Suprapubic skin (tissue), 4 donors: ENCODE results near the gene EML4. TPM values are rescaled to one million over a fixed set of nuclear protein-coding genes. Genes with fewer than 3 reads are reported as not detected.

Experiments used
- DNase-seq, 2 donors: peaks; one replicate each; pipeline ENCODE4 v3.0.0-alpha.2; 2019; ENCODE audit warnings: low spot score in 2 of 2
- H3K27ac ChIP-seq: fragments of 200-600 bp; sonication (generic); one replicate; pipeline ENCODE4 v1.5.1; 2019
- H3K27me3 ChIP-seq: fragments of 200-600 bp; sonication (generic); one replicate; pipeline ENCODE4 v1.5.1; 2019
- H3K36me3 ChIP-seq: fragments of 200-600 bp; sonication (generic); one replicate; pipeline ENCODE4 v1.5.1; 2019
- H3K4me1 ChIP-seq: fragments of 200-600 bp; sonication (generic); one replicate; pipeline ENCODE4 v1.5.1; 2019
- H3K4me3 ChIP-seq: fragments of 200-600 bp; sonication (generic); one replicate; pipeline ENCODE4 v1.5.1; 2019; ENCODE audit warnings: mild to moderate bottlenecking
- H3K9me3 ChIP-seq: fragments of 200-600 bp; sonication (generic); one replicate; pipeline ENCODE4 v1.5.1; 2019
- CTCF ChIP-seq, 2 donors: fragments of 200-600 bp in 1 of 2; fragments of 450-650 bp in 1 of 2; sonication (generic) in 1 of 2; IDR thresholded peaks; one replicate each; pipeline ENCODE4 v1.5.1; 2016 to 2019; ENCODE audit warnings: antibody characterized with exemption in 2 of 2, mild to moderate bottlenecking in 1 of 2, moderate library complexity in 1 of 2
- EP300 ChIP-seq: sonication (generic); formaldehyde crosslinking; IDR thresholded peaks from one replicate; pipeline ENCODE4 v1.6.1; 2017; ENCODE audit warnings: antibody characterized with exemption
- POLR2A ChIP-seq, 2 donors: fragments of 450-650 bp; IDR thresholded peaks; one replicate each; pipeline ENCODE4 v1.6.1; 2017; ENCODE audit warnings: antibody characterized with exemption in 2 of 2, mild to moderate bottlenecking in 2 of 2, moderate library complexity in 2 of 2
- POLR2AphosphoS5 ChIP-seq, 3 donors: sonication (generic); formaldehyde crosslinking; IDR thresholded peaks; one replicate each; pipeline ENCODE4 v1.6.1; 2017; ENCODE audit warnings: antibody characterized with exemption in 3 of 3
- WGBS: methylation state at CpG from one replicate; pipeline ENCODE4 v1.1.5; 2018; 5-methylcytosine and 5-hydroxymethylcytosine counted together
- total RNA-seq, 4 donors: library from RNA; depleted of rRNA; stranded (reverse); fragments of >200 nt; gene quantifications; one replicate each; pipeline ENCODE4 v1.1.0, GENCODE V29; 2016

Gene EML4
- total RNA-seq, 4 donors from 2014 or later = 38.9 to 67.1 (median 43.3) TPM

GRCh38 chr2:42186366-42186765 lies 17.2 kb downstream of the EML4 start:
- H3K9me3 ChIP-seq = no peaks in the 10 kb centered on the region
- H3K27me3 ChIP-seq = no peaks in the 10 kb centered on the region
- 69% methylated on average over 1 of the region's 1 CpG for WGBS
- no peak for DNase-seq
- TF ChIP-seq POLR2A (IDR thresholded peaks at IDR 0.05) (no peak), EP300 (no peak), CTCF (IDR thresholded peaks at IDR 0.05) (no peak), POLR2AphosphoS5 (IDR thresholded peaks at IDR 0.05) (no peak)
- no peak overlapping the region for H3K4me3 ChIP-seq
- no peak overlapping the region for H3K27ac ChIP-seq
- peaks cover 4% of the 10 kb centered on the region for H3K36me3 ChIP-seq
- H3K4me1 ChIP-seq = peaks cover 8% of the 10 kb centered on the region

GRCh38 chr2:42186945-42187632 lies 17.9 kb downstream of the EML4 start:
- no peaks in the 10 kb centered on the region for H3K36me3 ChIP-seq
- H3K27me3 ChIP-seq = no peaks in the 10 kb centered on the region
- 92% methylated on average over 8 of the region's 8 CpGs for WGBS
- no peak overlapping the region for H3K4me3 ChIP-seq
- no peaks in the 10 kb centered on the region for H3K9me3 ChIP-seq
- H3K27ac ChIP-seq = no peak overlapping the region
- TF ChIP-seq POLR2A (IDR thresholded peaks at IDR 0.05) (no peak), POLR2AphosphoS5 (IDR thresholded peaks at IDR 0.05) (no peak), CTCF (IDR thresholded peaks at IDR 0.05) (no peak), EP300 (no peak)
- no peak for DNase-seq
- peaks cover 8% of the 10 kb centered on the region for H3K4me1 ChIP-seq

GRCh38 chr2:42187886-42188285 lies 18.7 kb downstream of the EML4 start:
- 92% methylated on average over 3 of the region's 3 CpGs for WGBS
- Histone ChIP-seq H3K4me1 (peaks cover 8% of the 10 kb centered on the region), H3K9me3 (no peaks in the 10 kb centered on the region), H3K4me3 (no peak overlapping the region), H3K27me3 (no peaks in the 10 kb centered on the region), H3K36me3 (no peaks in the 10 kb centered on the region), H3K27ac (no peak overlapping the region)
- DNase-seq = no peak
- TF ChIP-seq POLR2A (IDR thresholded peaks at IDR 0.05) (no peak), EP300 (no peak), CTCF (IDR thresholded peaks at IDR 0.05) (no peak), POLR2AphosphoS5 (IDR thresholded peaks at IDR 0.05) (no peak)

- no peak overlapping the region for H3K27ac ChIP-seq
- no peaks in the 10 kb centered on the region for H3K27me3 ChIP-seq
- no peaks in the 10 kb centered on the region for H3K36me3 ChIP-seq
- WGBS = 95% methylated on average over 2 of the region's 2 CpGs
- H3K9me3 ChIP-seq = no peaks in the 10 kb centered on the region
- no peak for DNase-seq
- TF ChIP-seq POLR2A (IDR thresholded peaks at IDR 0.05) (no peak), POLR2AphosphoS5 (IDR thresholded peaks at IDR 0.05) (no peak), CTCF (IDR thresholded peaks at IDR 0.05) (no peak), EP300 (no peak)
- peaks cover 17% of the 10 kb centered on the region for H3K4me1 ChIP-seq
- no peak overlapping the region for H3K4me3 ChIP-seq
These were observed 20.0 kb downstream of the EML4 start for GRCh38 chr2:42189235-42189566.

GRCh38 chr2:42190191-42190590 lies 21.0 kb downstream of the EML4 start:
- Histone ChIP-seq H3K27me3 (no peaks in the 10 kb centered on the region), H3K4me1 (peaks cover 17% of the 10 kb centered on the region), H3K9me3 (no peaks in the 10 kb centered on the region), H3K4me3 (no peak overlapping the region), H3K27ac (no peak overlapping the region), H3K36me3 (no peaks in the 10 kb centered on the region)
- DNase-seq = no peak
- 87% methylated on average over 2 of the region's 2 CpGs for WGBS
- no peak for TF ChIP-seq CTCF (IDR thresholded peaks at IDR 0.05)
- no peak for TF ChIP-seq POLR2AphosphoS5 (IDR thresholded peaks at IDR 0.05)
- no peak for TF ChIP-seq EP300
- no peak for TF ChIP-seq POLR2A (IDR thresholded peaks at IDR 0.05)
